Activated CD4-positive, alpha-beta memory T cell treated with anti-CD3 and anti-CD28 coated beads, Interleukin-2, amount 10 ng/mL, durations not matched to agents 7 days and 5 days (primary cell): ENCODE measurements around the gene RIPOR3. TPM values are rescaled to one million over a fixed set of nuclear protein-coding genes. Genes with fewer than 3 reads are reported as not detected.

ENCODE experiments used
- CTCF ChIA-PET: fragments of 350-600 bp; sonication (Branson Sonifier 250); formaldehyde crosslinking; loops from one replicate; lab custom pipeline; 2021; ENCODE audit warnings: antibody characterized with exemption, inconsistent platforms; lab: Charles Lee
- POLR2A ChIA-PET: fragments of 350-600 bp; sonication (Branson Sonifier 250); formaldehyde crosslinking; loops from one replicate; lab custom pipeline; 2021; ENCODE audit warnings: antibody characterized with exemption; lab: Charles Lee
- DNase-seq: peaks from one replicate; pipeline ENCODE4 v3.0.0-alpha.2; 2020
- H3K27ac Mint-ChIP-seq: one replicate; pipeline ENCODE4 v1.8.0; 2021; ENCODE audit warnings: mild to moderate bottlenecking, mixed read lengths
- H3K27me3 Mint-ChIP-seq: one replicate; pipeline ENCODE4 v1.8.0; 2021; ENCODE audit warnings: mixed read lengths
- H3K36me3 Mint-ChIP-seq: one replicate; pipeline ENCODE4 v1.8.0; 2021; ENCODE audit warnings: low read depth, mixed read lengths
- H3K4me1 Mint-ChIP-seq: one replicate; pipeline ENCODE4 v1.8.0; 2021; ENCODE audit warnings: mixed read lengths
- H3K4me3 Mint-ChIP-seq: one replicate; pipeline ENCODE4 v1.8.0; 2021; ENCODE audit warnings: mild to moderate bottlenecking, mixed read lengths
- H3K9me3 Mint-ChIP-seq: one replicate; pipeline ENCODE4 v1.8.0; 2021; ENCODE audit warnings: mixed read lengths
- total RNA-seq, 2 experiments: library from RNA; stranded (reverse); gene quantifications; one replicate each; pipeline ENCODE4 v1.2.3, GENCODE V29; 2021

Gene RIPOR3
- total RNA-seq, 2 experiments from 2014 or later, result not detected

DNA sequence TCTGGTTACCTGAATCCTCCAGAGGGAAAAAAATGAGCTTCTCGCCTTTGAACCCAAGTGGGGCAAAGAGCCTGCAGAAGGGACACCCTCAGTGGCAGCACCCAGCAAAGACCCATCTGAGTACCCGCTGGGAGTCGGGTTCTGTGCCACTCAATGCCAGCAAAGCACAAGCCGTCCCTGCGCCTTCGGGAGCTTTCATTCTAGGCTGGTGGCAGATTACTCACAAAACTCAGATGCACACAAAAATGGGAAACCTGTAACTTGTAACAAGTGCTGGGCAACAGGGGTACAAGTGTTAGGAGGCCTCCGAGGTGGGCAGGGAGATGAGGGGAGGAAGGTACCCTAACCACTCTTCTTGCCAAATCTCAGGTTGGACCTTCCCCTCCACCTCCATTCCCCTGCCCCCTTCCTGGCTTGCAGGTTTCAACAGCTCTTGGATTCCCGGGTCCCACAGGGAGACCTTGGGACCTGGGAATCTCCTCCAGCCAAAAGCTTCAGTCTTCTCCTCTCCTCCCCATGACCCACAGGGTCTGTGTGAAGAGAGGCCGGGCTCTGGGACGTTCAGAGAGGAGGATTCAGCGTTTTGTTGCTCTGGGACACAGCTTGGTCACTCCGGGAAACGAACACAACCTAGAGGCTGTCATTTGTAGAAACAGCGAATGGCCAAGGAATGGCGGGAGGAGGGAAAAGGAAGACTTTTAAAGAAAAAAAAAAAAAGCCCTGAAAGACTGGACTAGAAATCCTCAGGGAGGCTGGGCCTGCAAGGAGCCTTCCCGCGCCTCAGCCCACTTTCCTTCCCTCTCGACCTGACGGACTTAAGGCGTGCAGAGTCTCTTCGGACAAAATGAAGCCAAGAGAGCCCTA lies 38.8 kb upstream of the RIPOR3 start:
- CTCF ChIA-PET, result interaction anchor here (2.1 kb wide), 1 partner anchor 19 kb away, joined by 8 read pairs; no protein-coding TSS in a partner anchor

GRCh38 chr20:50728981-50729874 lies 37.9 kb upstream of the RIPOR3 start:
- no peak for DNase-seq
- no peaks in the 10 kb centered on the region for H3K36me3 Mint-ChIP-seq
- H3K4me3 Mint-ChIP-seq, result no peak overlapping the region
- CTCF ChIA-PET, result interaction anchor here (2.1 kb wide), 1 partner anchor 20 kb away, joined by 8 read pairs; no protein-coding TSS in a partner anchor
- no peaks in the 10 kb centered on the region for H3K27me3 Mint-ChIP-seq
- peaks cover 26% of the 10 kb centered on the region for H3K4me1 Mint-ChIP-seq
- POLR2A ChIA-PET, result interaction anchor here (0.6 to 1.1 kb wide), 3 partner anchors 229 to 1703 kb away, joined by 3 read pairs; partner anchors contain the start of genes DPM1 and MOCS3
- H3K9me3 Mint-ChIP-seq, result no peaks in the 10 kb centered on the region
- no peak overlapping the region for H3K27ac Mint-ChIP-seq

More for the DNA sequence above, 38.8 kb upstream of the RIPOR3 start:
- Mint-ChIP-seq H3K4me1 (peaks cover 26% of the 10 kb centered on the region), H3K9me3 (no peaks in the 10 kb centered on the region), H3K4me3 (peak overlapping the region; percentile 86), H3K36me3 (no peaks in the 10 kb centered on the region), H3K27me3 (no peaks in the 10 kb centered on the region), H3K27ac (no peak overlapping the region)
- DNase-seq, result no peak
- POLR2A ChIA-PET, result interaction anchor here (0.6 to 1.0 kb wide), 2 partner anchors 228 to 1702 kb away, joined by 3 read pairs; partner anchors contain the start of gene DPM1

GRCh38 chr20:50728486-50728980 lies 37.2 kb upstream of the RIPOR3 start:
- Mint-ChIP-seq H3K27me3 (no peaks in the 10 kb centered on the region), H3K4me3 (no peak overlapping the region), H3K4me1 (peaks cover 23% of the 10 kb centered on the region), H3K9me3 (no peaks in the 10 kb centered on the region), H3K27ac (no peak overlapping the region), H3K36me3 (no peaks in the 10 kb centered on the region)
- POLR2A ChIA-PET, result interaction anchor here (1.1 kb wide), 1 partner anchor 230 kb away, joined by 3 read pairs; the partner anchor contains the start of genes DPM1 and MOCS3
- CTCF ChIA-PET, result interaction anchor here (2.1 kb wide), 1 partner anchor 21 kb away, joined by 8 read pairs; no protein-coding TSS in a partner anchor
- DNase-seq, result no peak

DNA sequence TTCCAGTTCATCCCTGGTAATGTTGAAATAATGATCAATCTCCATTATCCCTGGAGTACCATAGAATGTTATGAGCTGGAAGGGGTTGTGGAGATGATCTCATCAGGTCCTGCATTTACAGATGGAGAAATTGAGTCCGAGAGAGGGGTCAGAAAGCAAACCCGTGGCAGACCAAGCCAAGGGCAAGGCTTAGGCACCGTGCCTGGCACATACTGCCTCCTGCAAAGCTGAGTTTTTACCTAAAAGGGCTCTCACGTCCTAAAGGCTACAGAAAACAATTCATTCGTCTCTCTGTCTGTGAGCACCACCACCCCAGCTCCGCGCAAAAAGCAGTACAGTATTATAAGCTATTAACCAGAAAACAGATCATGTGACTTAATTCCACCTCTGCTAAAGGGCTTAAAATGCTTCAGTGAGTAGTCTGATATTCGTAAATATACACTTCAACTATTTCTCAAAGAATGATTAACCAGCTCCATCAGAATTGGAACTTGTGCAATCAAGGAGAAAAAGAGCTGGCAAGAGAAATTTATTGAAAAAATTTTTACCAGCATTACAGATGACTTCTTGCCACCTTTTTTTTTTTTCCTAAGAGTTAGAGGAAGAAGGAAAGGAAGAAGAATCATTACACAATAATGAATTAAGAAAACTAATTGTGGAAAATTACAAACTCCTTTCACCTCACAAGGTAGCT lies 36.6 kb upstream of the RIPOR3 start:
- Mint-ChIP-seq H3K4me1 (peaks cover 20% of the 10 kb centered on the region), H3K36me3 (no peaks in the 10 kb centered on the region), H3K9me3 (no peaks in the 10 kb centered on the region), H3K27ac (no peak overlapping the region), H3K4me3 (no peak overlapping the region), H3K27me3 (no peaks in the 10 kb centered on the region)
- ChIA-PET CTCF (interaction anchor here (2.1 kb wide), 1 partner anchor 21 kb away, joined by 8 read pairs; no protein-coding TSS in a partner anchor), POLR2A (interaction anchor here (1.1 kb wide), 1 partner anchor 230 kb away, joined by 3 read pairs; the partner anchor contains the start of genes DPM1 and MOCS3)
- DNase-seq, result no peak

DNA sequence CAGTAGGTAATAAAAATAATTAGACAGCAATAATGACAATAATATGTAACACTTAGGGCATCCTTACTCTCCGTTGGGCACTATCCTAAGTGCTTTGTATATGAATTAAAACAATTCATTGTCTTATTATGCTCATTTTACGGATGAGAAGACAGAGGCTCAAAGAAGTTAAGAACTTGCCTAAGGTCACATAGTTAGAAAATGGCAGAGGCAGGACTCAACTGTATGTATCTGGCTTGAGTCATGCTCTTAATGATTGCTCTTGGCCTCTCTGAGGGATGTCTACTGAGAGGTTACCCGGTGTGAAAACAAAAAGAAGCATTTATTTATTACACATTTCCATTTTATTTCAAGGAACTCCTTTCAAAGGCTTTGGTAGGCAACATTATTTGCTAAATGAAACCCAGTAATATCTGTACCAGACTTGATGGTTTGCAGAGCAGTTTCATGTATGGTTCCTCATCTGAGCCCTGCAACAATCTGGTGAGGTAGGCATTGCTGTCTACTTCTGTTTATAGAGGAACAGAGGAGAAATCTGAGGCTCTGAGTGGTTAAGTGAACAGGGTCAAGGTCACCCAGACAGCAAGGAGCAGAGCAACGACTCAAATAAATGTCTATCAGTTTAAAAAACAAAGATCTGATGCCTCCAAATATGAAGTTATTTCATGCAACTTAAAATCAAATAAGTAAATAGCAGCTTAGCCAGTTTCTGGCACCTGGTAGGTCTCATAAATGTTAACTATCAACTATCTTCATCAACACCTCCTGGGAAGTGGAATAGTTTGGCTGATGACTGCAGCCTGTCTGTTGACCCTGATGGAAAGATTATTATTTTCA lies 35.8 kb upstream of the RIPOR3 start:
- POLR2A ChIA-PET, result no interaction called here
- no peaks in the 10 kb centered on the region for H3K9me3 Mint-ChIP-seq
- no peaks in the 10 kb centered on the region for H3K27me3 Mint-ChIP-seq
- no peak for DNase-seq
- no peaks in the 10 kb centered on the region for H3K36me3 Mint-ChIP-seq
- peaks cover 12% of the 10 kb centered on the region for H3K4me1 Mint-ChIP-seq
- H3K4me3 Mint-ChIP-seq, result no peak overlapping the region
- H3K27ac Mint-ChIP-seq, result no peak overlapping the region
- CTCF ChIA-PET, result no interaction called here

GRCh38 chr20:50725724-50726005 lies 34.3 kb upstream of the RIPOR3 start:
- ChIA-PET CTCF (interaction anchor here (1.4 to 2.1 kb wide), 2 partner anchors 24 to 68 kb away, joined by 5 to 10 read pairs; no protein-coding TSS in a partner anchor), POLR2A (no interaction called here)
- H3K9me3 Mint-ChIP-seq, result no peaks in the 10 kb centered on the region
- no peak overlapping the region for H3K27ac Mint-ChIP-seq
- H3K36me3 Mint-ChIP-seq, result no peaks in the 10 kb centered on the region
- H3K27me3 Mint-ChIP-seq, result no peaks in the 10 kb centered on the region
- DNase-seq, result no peak
- H3K4me3 Mint-ChIP-seq, result no peak overlapping the region
- H3K4me1 Mint-ChIP-seq, result peaks cover 8% of the 10 kb centered on the region

GRCh38 chr20:50724851-50725723 lies 33.7 kb upstream of the RIPOR3 start:
- no peak overlapping the region for H3K27ac Mint-ChIP-seq
- no peaks in the 10 kb centered on the region for H3K9me3 Mint-ChIP-seq
- DNase-seq, result no peak
- POLR2A ChIA-PET, result no interaction called here
- no peak overlapping the region for H3K4me3 Mint-ChIP-seq
- CTCF ChIA-PET, result interaction anchor here (1.4 to 2.1 kb wide), 2 partner anchors 24 to 68 kb away, joined by 5 to 10 read pairs; no protein-coding TSS in a partner anchor
- H3K27me3 Mint-ChIP-seq, result no peaks in the 10 kb centered on the region
- H3K4me1 Mint-ChIP-seq, result peaks cover 3% of the 10 kb centered on the region
- H3K36me3 Mint-ChIP-seq, result no peaks in the 10 kb centered on the region

GRCh38 chr20:50724112-50724725 lies 32.9 kb upstream of the RIPOR3 start:
- Mint-ChIP-seq H3K27ac (no peak overlapping the region), H3K4me3 (no peak overlapping the region), H3K36me3 (no peaks in the 10 kb centered on the region), H3K27me3 (no peaks in the 10 kb centered on the region), H3K4me1 (no peaks in the 10 kb centered on the region), H3K9me3 (no peaks in the 10 kb centered on the region)
- no peak for DNase-seq
- POLR2A ChIA-PET, result no interaction called here
- CTCF ChIA-PET, result interaction anchor here (2.1 kb wide), 1 partner anchor 25 kb away, joined by 10 read pairs; no protein-coding TSS in a partner anchor

DNA sequence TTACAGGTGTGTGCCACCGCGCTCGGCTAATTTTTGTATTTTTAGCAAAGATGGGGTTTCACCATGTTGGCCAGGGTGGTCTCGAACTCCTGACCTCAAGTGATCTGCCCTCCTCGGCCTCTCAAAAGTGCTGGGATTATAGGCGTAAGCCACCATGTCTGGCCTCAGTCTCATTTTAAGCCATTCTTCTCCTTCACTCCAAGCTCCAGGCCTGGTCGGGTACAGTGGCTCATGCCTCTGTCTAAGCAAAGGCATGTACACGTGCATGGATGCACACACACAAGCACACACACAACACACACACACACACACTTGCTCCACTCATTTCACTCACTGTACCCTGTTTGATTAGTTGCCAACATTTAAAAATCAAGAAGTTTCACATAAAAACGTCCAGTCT lies 32.3 kb upstream of the RIPOR3 start:
- ChIA-PET CTCF (no interaction called here), POLR2A (no interaction called here)
- Mint-ChIP-seq H3K4me3 (no peak overlapping the region), H3K4me1 (no peaks in the 10 kb centered on the region), H3K27ac (no peak overlapping the region), H3K27me3 (no peaks in the 10 kb centered on the region), H3K36me3 (no peaks in the 10 kb centered on the region), H3K9me3 (no peaks in the 10 kb centered on the region)
- DNase-seq, result no peak

DNA sequence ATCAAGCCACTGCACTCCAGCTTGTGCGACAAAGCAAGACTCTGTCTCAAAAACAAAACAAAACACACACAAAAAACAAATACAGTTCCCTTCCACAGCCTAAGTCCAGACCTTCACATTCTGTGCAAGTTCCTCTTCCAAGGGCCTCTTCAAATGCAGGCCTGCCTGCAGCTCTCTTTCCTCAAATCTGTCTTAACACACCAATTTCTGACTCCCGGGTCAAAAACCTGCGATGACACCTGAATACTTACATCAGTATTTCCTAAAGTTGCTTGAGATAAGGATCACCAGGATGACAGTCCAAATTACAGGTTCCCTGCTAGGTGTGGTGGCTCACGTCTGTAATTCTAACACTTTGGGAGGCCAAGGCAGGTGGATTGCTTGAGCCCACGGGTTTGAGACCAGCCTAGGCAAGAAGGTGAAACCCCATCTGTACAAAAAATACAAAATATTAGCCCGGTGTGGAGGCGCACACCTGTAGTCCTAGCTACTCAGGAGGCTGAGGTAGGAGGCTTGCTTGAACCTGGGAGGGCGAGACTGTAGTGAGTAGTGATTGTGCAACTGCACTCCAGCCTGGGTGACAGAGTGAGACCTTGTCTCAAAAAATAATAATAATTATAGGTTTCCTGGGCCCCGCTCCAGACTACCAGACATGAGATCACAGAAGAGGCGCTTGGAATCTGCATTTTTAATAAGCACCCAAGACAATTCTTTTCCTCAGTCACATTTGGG lies 31.2 kb upstream of the RIPOR3 start:
- Mint-ChIP-seq H3K36me3 (no peaks in the 10 kb centered on the region), H3K4me1 (no peaks in the 10 kb centered on the region), H3K4me3 (no peak overlapping the region), H3K27me3 (peaks cover 2% of the 10 kb centered on the region), H3K27ac (no peak overlapping the region), H3K9me3 (no peaks in the 10 kb centered on the region)
- ChIA-PET CTCF (no interaction called here), POLR2A (interaction anchor here (0.6 kb wide), 1 partner anchor 9 kb away, joined by 3 read pairs; the partner anchor contains the start of gene PARD6B)
- no peak for DNase-seq
